Right lobe of liver (tissue), 6 donors: ENCODE results near the gene CACNB2. TPM values are rescaled to one million over a fixed set of nuclear protein-coding genes. Genes with fewer than 3 reads are reported as not detected.

ENCODE experiments used
- ATAC-seq, 4 donors: fragments of 200-7000 bp; cut with Tn5 transposase; one replicate each; pipeline ENCODE4 v1.9.1; 2020; ENCODE audit warnings: mild to moderate bottlenecking in 4 of 4, moderate library complexity in 4 of 4
- DNase-seq, 3 donors: peaks; one replicate each; pipeline ENCODE4 v3.0.0-alpha.2; 2020
- H3K27ac ChIP-seq, 3 donors: fragments of 200-600 bp; one replicate each; pipeline ENCODE4 v1.8.0; 2022
- H3K27me3 ChIP-seq, 2 donors: fragments of 200-600 bp; one replicate each; pipeline ENCODE4 v1.8.0; 2022
- H3K36me3 ChIP-seq, 4 donors: fragments of 200-600 bp; sonication (generic) in 1 of 4; one replicate each; pipeline versions ENCODE4 v1.5.1 to v1.8.0; 2017 to 2022; ENCODE audit warnings: control low read depth in 1 of 4
- H3K4me1 ChIP-seq, 4 donors: fragments of 200-600 bp; sonication (generic) in 1 of 4; one replicate each; pipeline versions ENCODE4 v1.5.1 to v1.8.0; 2017 to 2022; ENCODE audit warnings: control low read depth in 1 of 4
- H3K4me3 ChIP-seq, 3 donors: fragments of 200-600 bp; one replicate each; pipeline ENCODE4 v1.8.0; 2022
- H3K9me3 ChIP-seq, 4 donors: fragments of 200-600 bp; sonication (generic) in 1 of 4; one replicate each; pipeline versions ENCODE4 v1.5.1 to v1.8.0; 2017 to 2022; ENCODE audit warnings: control low read depth in 1 of 4
- POLR2A ChIP-seq: fragments of 450-650 bp; IDR thresholded peaks from one replicate; pipeline ENCODE4 v1.6.1; 2017; ENCODE audit warnings: antibody characterized with exemption, mild to moderate bottlenecking
- WGBS: methylation state at CpG from one replicate; pipeline ENCODE4 v1.1.6; 2018; ENCODE audit warnings: low coverage, low lambda C conversion rate; ENCODE audit not compliant: insufficient coverage; ENCODE audit errors: missing lambda C conversion rate; 5-methylcytosine and 5-hydroxymethylcytosine counted together
- intact Hi-C, 2 donors: fragments of 100-400 bp; cut with DNase I; formaldehyde crosslinking; loops; one replicate each; pipeline versions ENCODE4 v1.11.2 to v1.14.1; 2022
- total RNA-seq, 6 experiments: library from RNA; depleted of rRNA in 2 of 6; stranded (reverse); fragments of >200 nt in 2 of 6; fragmentation: NEBNext Ultra II Directional in 3 of 6; extraction: Animal tissue kit (Norgen Biotek cat#: 25700) in 3 of 6; gene quantifications; one replicate each; pipeline versions ENCODE4 v1.1.0 to v1.2.4, GENCODE V29; 2016 to 2023
- TF ChIP-seq, protein P1 (sequence below), 4 donors: fragments of 200-600 bp in 3 of 4; fragments of 450-650 bp in 1 of 4; IDR thresholded peaks; one replicate each; pipeline versions ENCODE4 v1.5.1 to v1.8.0; 2016 to 2022; ENCODE audit warnings: antibody characterized with exemption in 4 of 4, mild to moderate bottlenecking in 2 of 4
- donor health status: DM: no; HTN: yes; CAD: no.
- donor health status: DM: no; HTN: no; CAD: no.
- donor health status: DM: no; HTN: no; CAD: no.
- donor health status: DM: no; HTN: yes; CAD: no.
- donor health status: DM: no; HTN: yes; CAD: no.

The CACNB2 gene
- total RNA-seq, 6 experiments from 2014 or later = 0.12 to 1.8 (median 1.0) TPM; not detected in 1

DNA sequence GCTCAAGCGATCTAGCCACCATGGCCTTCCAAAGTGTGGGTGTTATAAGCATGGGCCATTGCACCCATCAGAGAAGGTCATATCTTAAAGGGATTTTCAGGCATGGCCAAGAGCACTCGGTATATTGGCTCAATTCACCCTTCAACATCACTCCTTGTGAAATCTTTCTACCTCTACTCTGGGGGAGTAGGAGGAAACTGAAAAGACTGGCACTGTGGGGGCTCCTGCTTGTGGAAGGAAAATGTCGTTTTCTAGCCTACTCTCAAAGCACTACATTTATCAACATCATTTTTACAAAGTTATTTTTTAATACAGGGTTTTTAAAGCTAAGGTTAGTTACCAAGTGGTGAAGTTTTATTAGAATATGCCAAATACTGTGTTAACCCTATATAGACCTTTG lies 42.0 kb upstream of the CACNB2 start:
- Histone ChIP-seq H3K9me3 (no peaks in the 10 kb centered on the region), H3K4me3 (no peak overlapping the region), H3K27me3 (no peaks in the 10 kb centered on the region), H3K36me3 (no peaks in the 10 kb centered on the region), H3K27ac (no peak overlapping the region), H3K4me1 (no peaks in the 10 kb centered on the region)
- TF ChIP-seq, protein P1, sequence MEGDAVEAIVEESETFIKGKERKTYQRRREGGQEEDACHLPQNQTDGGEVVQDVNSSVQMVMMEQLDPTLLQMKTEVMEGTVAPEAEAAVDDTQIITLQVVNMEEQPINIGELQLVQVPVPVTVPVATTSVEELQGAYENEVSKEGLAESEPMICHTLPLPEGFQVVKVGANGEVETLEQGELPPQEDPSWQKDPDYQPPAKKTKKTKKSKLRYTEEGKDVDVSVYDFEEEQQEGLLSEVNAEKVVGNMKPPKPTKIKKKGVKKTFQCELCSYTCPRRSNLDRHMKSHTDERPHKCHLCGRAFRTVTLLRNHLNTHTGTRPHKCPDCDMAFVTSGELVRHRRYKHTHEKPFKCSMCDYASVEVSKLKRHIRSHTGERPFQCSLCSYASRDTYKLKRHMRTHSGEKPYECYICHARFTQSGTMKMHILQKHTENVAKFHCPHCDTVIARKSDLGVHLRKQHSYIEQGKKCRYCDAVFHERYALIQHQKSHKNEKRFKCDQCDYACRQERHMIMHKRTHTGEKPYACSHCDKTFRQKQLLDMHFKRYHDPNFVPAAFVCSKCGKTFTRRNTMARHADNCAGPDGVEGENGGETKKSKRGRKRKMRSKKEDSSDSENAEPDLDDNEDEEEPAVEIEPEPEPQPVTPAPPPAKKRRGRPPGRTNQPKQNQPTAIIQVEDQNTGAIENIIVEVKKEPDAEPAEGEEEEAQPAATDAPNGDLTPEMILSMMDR (IDR thresholded peaks at IDR 0.05) = no peak
- TF ChIP-seq POLR2A = no peak
- 35% methylated on average over 2 of the region's 3 CpGs for WGBS
- DNase-seq (no peak), ATAC-seq (no peak)
- intact Hi-C loops = no loop called here

- DNase-seq (no peak), ATAC-seq (no peak)
- no peaks in the 10 kb centered on the region for H3K36me3 ChIP-seq
- no peaks in the 10 kb centered on the region for H3K4me1 ChIP-seq
- H3K27me3 ChIP-seq = no peaks in the 10 kb centered on the region
- 63% methylated on average over 3 of the region's 3 CpGs for WGBS
- intact Hi-C loops = no loop called here
- H3K27ac ChIP-seq = no peak overlapping the region
- no peak overlapping the region for H3K4me3 ChIP-seq
- TF ChIP-seq, protein P1 (IDR thresholded peaks at IDR 0.05) = no peak
- H3K9me3 ChIP-seq = no peaks in the 10 kb centered on the region
Measured at GRCh38 chr10:18099415-18099814, 40.8 kb upstream of the CACNB2 start.

GRCh38 chr10:18100669-18101068 lies 39.6 kb upstream of the CACNB2 start:
- H3K4me1 ChIP-seq = no peaks in the 10 kb centered on the region
- ATAC-seq (no peak), DNase-seq (no peak)
- no peaks in the 10 kb centered on the region for H3K27me3 ChIP-seq
- intact Hi-C loops = no loop called here
- H3K4me3 ChIP-seq = no peak overlapping the region
- H3K27ac ChIP-seq = no peak overlapping the region
- H3K9me3 ChIP-seq = no peaks in the 10 kb centered on the region
- TF ChIP-seq, protein P1 (IDR thresholded peaks at IDR 0.05) = no peak
- TF ChIP-seq POLR2A = no peak
- WGBS = 30% methylated on average over 1 of the region's 1 CpG
- no peaks in the 10 kb centered on the region for H3K36me3 ChIP-seq

GRCh38 chr10:18102404-18102803 lies 37.8 kb upstream of the CACNB2 start:
- H3K36me3 ChIP-seq = no peaks in the 10 kb centered on the region
- H3K27me3 ChIP-seq = no peaks in the 10 kb centered on the region
- no peak overlapping the region for H3K4me3 ChIP-seq
- WGBS = 43% methylated on average over 1 of the region's 1 CpG
- TF ChIP-seq, protein P1 (IDR thresholded peaks at IDR 0.05) = no peak
- no peak for TF ChIP-seq POLR2A
- H3K9me3 ChIP-seq = no peaks in the 10 kb centered on the region
- no peak overlapping the region for H3K27ac ChIP-seq
- ATAC-seq = no peak
- no peaks in the 10 kb centered on the region for H3K4me1 ChIP-seq
- intact Hi-C loops = no loop called here
- DNase-seq = no peak
